ENCODE results near the gene KLRC3.
"Not testable (repeated sequence)": the region's sequence is repeated elsewhere in the genome, so short reads cannot be mapped to it uniquely, and the experiment has no call there.

GRCh38 chr12:10387498-10387897 lies 32.9 kb downstream of the KLRC3 start:
- TF ChIP-seq CTCF, POLR2A, POLR2AphosphoS5, EP300 (IDR thresholded peaks at IDR 0.05): not testable (repeated sequence)
